HUES64 (cell line): ENCODE measurements around the gene ZFP57.

Experiments
- H3K27ac ChIP-seq: 2 replicates; pipeline ENCODE4 v1.7.0; 2013; ENCODE audit warnings: low read depth, low read length, inconsistent platforms
- H3K27me3 ChIP-seq: 2 replicates; pipeline ENCODE4 v1.6.1; 2013; ENCODE audit warnings: mild to moderate bottlenecking, low read length; ENCODE audit not compliant: insufficient read depth
- H3K36me3 ChIP-seq: 2 replicates; pipeline ENCODE4 v1.6.1; 2013; ENCODE audit warnings: mild to moderate bottlenecking, low read length; ENCODE audit not compliant: insufficient read depth
- H3K4me1 ChIP-seq: 2 replicates; pipeline ENCODE4 v1.6.1; 2013; ENCODE audit warnings: mild to moderate bottlenecking, low read length, moderate library complexity; ENCODE audit not compliant: insufficient read depth
- H3K4me3 ChIP-seq: 2 replicates; pipeline ENCODE4 v1.5.1; 2013; ENCODE audit warnings: mild to moderate bottlenecking, low read length, moderate library complexity
- H3K9ac ChIP-seq: 2 replicates; pipeline ENCODE4 v1.6.1; 2013; ENCODE audit warnings: mild to moderate bottlenecking, low read depth, low read length
- H3K9me3 ChIP-seq: 2 replicates; pipeline ENCODE4 v1.6.1; 2013; ENCODE audit warnings: low read depth, low read length; ENCODE audit not compliant: insufficient read depth
- WGBS: fragments of 150-250, 120-280 bp; methylation state at CpG from one replicate; pipeline ENCODE4 v1.1.7; 2013; ENCODE audit warnings: missing lambda C conversion rate; 5-methylcytosine and 5-hydroxymethylcytosine counted together

ZFP57 gene

GRCh38 chr6:29651413-29652197, 29.3 kb downstream of the ZFP57 start:
- Histone ChIP-seq H3K27ac (no peak overlapping the region; the same call in 1 of the 2 replicates), H3K4me1 (peaks cover 38% of the 10 kb centered on the region), H3K36me3 (no peaks in the 10 kb centered on the region), H3K9ac (no peak overlapping the region), H3K9me3 (no peaks in the 10 kb centered on the region), H3K27me3 (no peaks in the 10 kb centered on the region), H3K4me3 (no peak overlapping the region)
- WGBS, result 88% methylated on average over 4 of the region's 8 CpGs

GRCh38 chr6:29649701-29650673, 31.0 kb downstream of the ZFP57 start:
- Histone ChIP-seq H3K4me1 (peaks cover 25% of the 10 kb centered on the region), H3K9ac (peak overlapping the region; percentile 45), H3K4me3 (peak overlapping the region; percentile 60), H3K27ac (peak overlapping the region; percentile 83; the same call in 1 of the 2 replicates), H3K27me3 (no peaks in the 10 kb centered on the region), H3K9me3 (no peaks in the 10 kb centered on the region), H3K36me3 (no peaks in the 10 kb centered on the region)
- 9% methylated on average over 33 of the region's 33 CpGs for WGBS

- no peak overlapping the region for H3K9ac ChIP-seq
- H3K27ac ChIP-seq, result no peak overlapping the region
- no peak overlapping the region for H3K4me3 ChIP-seq
- H3K27me3 ChIP-seq, result no peaks in the 10 kb centered on the region
- no peaks in the 10 kb centered on the region for H3K36me3 ChIP-seq
- no peaks in the 10 kb centered on the region for H3K9me3 ChIP-seq
- H3K4me1 ChIP-seq, result peaks cover 17% of the 10 kb centered on the region; the same call in 1 of the 2 replicates
- 90% methylated on average over 23 of the region's 23 CpGs for WGBS
Measured at GRCh38 chr6:29647927-29648642, 32.9 kb downstream of the ZFP57 start.

GRCh38 chr6:29641430-29642148, 39.4 kb downstream of the ZFP57 start:
- Histone ChIP-seq H3K36me3 (no peaks in the 10 kb centered on the region), H3K27ac (no peak overlapping the region), H3K27me3 (no peaks in the 10 kb centered on the region), H3K4me1 (peaks cover 22% of the 10 kb centered on the region), H3K9ac (no peak overlapping the region), H3K4me3 (no peak overlapping the region), H3K9me3 (no peaks in the 10 kb centered on the region)
- WGBS, result 47% methylated on average over 3 of the region's 3 CpGs

GRCh38 chr6:29637247-29637646, 43.7 kb downstream of the ZFP57 start:
- H3K36me3 ChIP-seq, result no peaks in the 10 kb centered on the region
- no peak overlapping the region for H3K4me3 ChIP-seq
- H3K9ac ChIP-seq, result no peak overlapping the region
- 94% methylated on average over 8 of the region's 9 CpGs for WGBS
- H3K9me3 ChIP-seq, result no peaks in the 10 kb centered on the region
- H3K27ac ChIP-seq, result no peak overlapping the region
- H3K27me3 ChIP-seq, result no peaks in the 10 kb centered on the region
- H3K4me1 ChIP-seq, result peaks cover 28% of the 10 kb centered on the region

- under 1% methylated on average over 9 of the region's 9 CpGs for WGBS
- H3K9ac ChIP-seq, result peak overlapping the region; percentile 72
- no peaks in the 10 kb centered on the region for H3K36me3 ChIP-seq
- peaks cover 33% of the 10 kb centered on the region for H3K4me1 ChIP-seq
- H3K27me3 ChIP-seq, result no peaks in the 10 kb centered on the region
- peak overlapping the region; percentile 66 for H3K27ac ChIP-seq
- H3K9me3 ChIP-seq, result no peaks in the 10 kb centered on the region
- H3K4me3 ChIP-seq, result peak overlapping the region; percentile 72
Measured at GRCh38 chr6:29633534-29633905, 47.4 kb downstream of the ZFP57 start.

- H3K27me3 ChIP-seq, result no peaks in the 10 kb centered on the region
- H3K27ac ChIP-seq, result peak within 1 kb of the TSS; percentile 66
- no peaks in the 10 kb centered on the region for H3K36me3 ChIP-seq
- WGBS, result under 1% methylated on average over 53 of the region's 57 CpGs
- H3K9me3 ChIP-seq, result no peaks in the 10 kb centered on the region
- peak within 1 kb of the TSS; percentile 72 for H3K4me3 ChIP-seq
- peak within 1 kb of the TSS; percentile 72 for H3K9ac ChIP-seq
- peaks cover 33% of the 10 kb centered on the region for H3K4me1 ChIP-seq
Measured at GRCh38 chr6:29632789-29633533, 48.0 kb downstream of the ZFP57 start, which contains the start of gene GABBR1. Gene GABBR1, minus strand, starts transcription at chr6:29633183. Its CDS starts 798 bp downstream, at chr6:29632385.

- Histone ChIP-seq H3K27me3 (no peaks in the 10 kb centered on the region), H3K4me1 (peaks cover 33% of the 10 kb centered on the region), H3K9ac (peak overlapping the region; percentile 64), H3K27ac (peak overlapping the region; percentile 66; the same call in 1 of the 2 replicates), H3K4me3 (peak overlapping the region; percentile 72), H3K9me3 (no peaks in the 10 kb centered on the region), H3K36me3 (no peaks in the 10 kb centered on the region)
- WGBS, result 1% methylated on average over 46 of the region's 53 CpGs
Measured at GRCh38 chr6:29631860-29632731, 48.9 kb downstream of the ZFP57 start.

- no peaks in the 10 kb centered on the region for H3K9me3 ChIP-seq
- peak overlapping the region; percentile 72 for H3K4me3 ChIP-seq
- H3K27ac ChIP-seq, result no peak overlapping the region
- H3K27me3 ChIP-seq, result no peaks in the 10 kb centered on the region
- H3K9ac ChIP-seq, result 0 out of 2 replicates have a peak overlapping the region, but pooled peaks have one; percentile 14
- H3K4me1 ChIP-seq, result peaks cover 38% of the 10 kb centered on the region
- 9% methylated on average over 14 of the region's 14 CpGs for WGBS
- no peaks in the 10 kb centered on the region for H3K36me3 ChIP-seq
Measured at GRCh38 chr6:29631209-29631810, 49.6 kb downstream of the ZFP57 start.
